Natural killer cell treated with Interleukin-12 subunit alpha and Interleukin-12 subunit beta and Interleukin-15 and Interleukin-18, amount 100 ng/mL, for 72 hours (primary cell): ENCODE measurements around the gene AGBL2. TPM values are rescaled to one million over a fixed set of nuclear protein-coding genes. Genes with fewer than 3 reads are reported as not detected.
"Not testable (repeated sequence)": the region's sequence is repeated elsewhere in the genome, so short reads cannot be mapped to it uniquely, and the experiment has no call there.

Experiments
- ATAC-seq, 2 donors: fragments of 150-1000 bp; cut with Tn5 transposase in 1 of 2; sonication (Bioruptor Pico), chemical (Tn5 transposase) in 1 of 2; 2 replicates each; pipeline ENCODE4 v1.10.0; 2021
- DNase-seq: peaks from one replicate; pipeline ENCODE4 v3.0.0; 2022; ENCODE audit warnings: low spot score
- H3K27ac Mint-ChIP-seq, 2 donors: 1 replicate in 1 of 2; 2 replicates in 1 of 2; pipeline ENCODE4 v1.8.0; 2022; ENCODE audit warnings: mixed read lengths in 2 of 2, mild to moderate bottlenecking in 1 of 2, moderate library complexity in 1 of 2
- H3K27me3 Mint-ChIP-seq, 2 donors: 1 replicate in 1 of 2; 2 replicates in 1 of 2; pipeline ENCODE4 v1.8.0; 2022; ENCODE audit warnings: mixed read lengths in 2 of 2
- H3K36me3 Mint-ChIP-seq: one replicate; pipeline ENCODE4 v1.8.0; 2022; ENCODE audit warnings: mixed read lengths
- H3K4me1 Mint-ChIP-seq, 2 donors: 1 replicate in 1 of 2; 2 replicates in 1 of 2; pipeline ENCODE4 v1.8.0; 2022; ENCODE audit warnings: low read depth in 2 of 2, mixed read lengths in 2 of 2, mild to moderate bottlenecking in 1 of 2
- H3K4me3 Mint-ChIP-seq: one replicate; pipeline ENCODE4 v1.8.0; 2022; ENCODE audit warnings: mixed read lengths
- H3K9me3 Mint-ChIP-seq: 2 replicates; pipeline ENCODE4 v1.8.0; 2022; ENCODE audit warnings: mixed read lengths
- total RNA-seq, 2 donors: library from RNA; stranded (reverse); gene quantifications; one replicate each; pipeline ENCODE4 v1.2.3, GENCODE V29; 2022

The AGBL2 gene
- total RNA-seq, 2 donors from 2014 or later = 2.4 to 2.7 TPM

GRCh38 chr11:47723041-47723440, 7.9 kb upstream of the AGBL2 start:
- H3K36me3 Mint-ChIP-seq = peaks cover 16% of the 10 kb centered on the region
- H3K9me3 Mint-ChIP-seq = no peaks in the 10 kb centered on the region
- H3K27ac Mint-ChIP-seq = no peak overlapping the region
- ATAC-seq = no peak
- no peak overlapping the region for H3K4me3 Mint-ChIP-seq
- no peaks in the 10 kb centered on the region for H3K27me3 Mint-ChIP-seq
- H3K4me1 Mint-ChIP-seq = peaks cover 5 to 10% of the 10 kb centered on the region in 2 donors
- no peak for DNase-seq

GRCh38 chr11:47720651-47721050, 5.5 kb upstream of the AGBL2 start:
- peaks cover 22% of the 10 kb centered on the region for H3K36me3 Mint-ChIP-seq
- H3K27me3 Mint-ChIP-seq = no peaks in the 10 kb centered on the region
- H3K27ac Mint-ChIP-seq = no peak overlapping the region
- DNase-seq (no peak), ATAC-seq (no peak)
- H3K9me3 Mint-ChIP-seq = no peaks in the 10 kb centered on the region
- peaks cover 5 to 11% of the 10 kb centered on the region in 2 donors for H3K4me1 Mint-ChIP-seq
- no peak overlapping the region for H3K4me3 Mint-ChIP-seq

- Mint-ChIP-seq H3K27me3 (no peaks in the 10 kb centered on the region), H3K4me3 (no peak overlapping the region), H3K36me3 (peaks cover 12% of the 10 kb centered on the region), H3K27ac (peak overlapping the region in 1 of 2 donors; percentile 55), H3K9me3 (no peaks in the 10 kb centered on the region), H3K4me1 (peaks cover 14 to 17% of the 10 kb centered on the region in 2 donors)
- DNase-seq (no peak), ATAC-seq (no peak)
These were observed 1.5 kb upstream of the AGBL2 start for GRCh38 chr11:47716692-47717091.

DNA sequence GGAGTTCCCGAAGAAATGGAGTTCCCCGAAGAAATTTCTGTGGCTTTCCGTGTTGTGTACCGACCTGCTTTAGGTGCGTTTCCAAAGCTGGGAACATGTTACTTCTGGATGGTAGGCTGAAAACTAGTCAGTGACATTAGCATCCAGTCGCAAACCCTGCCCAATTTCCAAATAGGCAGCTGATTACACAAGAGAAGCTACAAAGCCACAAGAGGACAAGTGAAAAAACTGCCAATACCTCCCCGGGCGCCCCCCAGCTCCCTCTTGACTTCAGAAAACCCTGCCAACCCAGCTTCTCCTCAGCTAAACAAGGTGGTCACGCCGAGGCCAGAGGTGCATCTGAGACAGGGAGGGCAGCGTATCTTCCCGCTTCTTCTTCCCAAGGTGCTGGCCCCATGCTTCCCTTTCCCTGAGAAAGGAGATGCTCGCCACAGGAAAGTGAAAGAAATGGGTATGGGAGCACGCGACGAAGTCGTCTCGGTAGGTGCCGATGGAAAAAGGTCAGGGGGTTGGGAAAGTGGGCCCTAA, 551 bp downstream of the AGBL2 start:
- Mint-ChIP-seq H3K27me3 (no peaks in the 10 kb centered on the region), H3K4me1 (peaks cover 14 to 17% of the 10 kb centered on the region in 2 donors), H3K36me3 (peaks cover 7% of the 10 kb centered on the region), H3K4me3 (peak overlapping the region; percentile 92), H3K27ac (peak overlapping the region; percentile 93 to 96), H3K9me3 (no peaks in the 10 kb centered on the region)
- ATAC-seq (no peak), DNase-seq (no peak)

DNA sequence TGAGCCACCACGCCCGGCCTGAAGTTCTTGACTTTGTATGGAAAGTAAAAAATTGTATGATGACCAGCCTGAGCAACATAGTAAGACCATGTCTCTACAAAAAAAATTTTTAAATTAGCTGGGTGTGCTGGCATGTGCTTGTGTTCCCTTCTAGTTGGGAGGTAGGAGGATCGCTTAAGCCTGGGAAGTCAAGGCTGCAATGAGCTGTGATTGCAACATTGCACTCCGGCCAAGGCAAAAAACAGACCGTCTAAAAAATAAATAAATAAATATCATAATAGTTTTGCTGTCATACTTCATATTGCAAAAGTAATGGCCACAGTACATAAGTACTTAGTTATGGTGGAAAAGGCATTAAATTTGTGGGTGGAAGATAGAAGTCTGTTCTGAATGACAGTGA, 3.4 kb downstream of the AGBL2 start:
- H3K27me3 Mint-ChIP-seq = no peaks in the 10 kb centered on the region
- DNase-seq = no peak

DNA sequence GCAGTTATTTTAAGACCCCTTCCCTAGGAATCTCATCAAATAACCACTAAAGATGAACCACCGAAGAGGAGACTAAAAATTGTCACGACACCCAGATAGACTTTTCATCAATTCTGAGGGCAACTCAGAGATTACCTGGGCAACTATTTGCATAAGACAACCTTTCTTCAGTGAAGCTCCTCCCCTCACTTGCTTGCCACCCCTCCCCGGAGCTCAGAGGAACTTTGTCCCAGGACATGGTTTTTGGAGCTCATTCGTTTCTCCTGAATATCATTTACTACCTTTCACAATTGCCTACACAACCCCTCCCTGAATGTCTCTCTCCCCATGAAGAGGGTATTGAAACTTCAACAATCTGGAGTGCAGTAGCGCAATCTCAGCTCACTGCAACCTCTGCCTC, 3.9 kb downstream of the AGBL2 start:
- no peak for ATAC-seq
- Mint-ChIP-seq H3K4me3 (no peak overlapping the region), H3K9me3 (no peaks in the 10 kb centered on the region), H3K4me1 (peaks cover 14 to 17% of the 10 kb centered on the region in 2 donors), H3K27me3 (no peaks in the 10 kb centered on the region), H3K36me3 (no peaks in the 10 kb centered on the region), H3K27ac (no peak overlapping the region)
- no peak for DNase-seq

More for the DNA sequence above, 3.4 kb downstream of the AGBL2 start:
- Mint-ChIP-seq H3K36me3 (no peaks in the 10 kb centered on the region), H3K4me1 (peaks cover 14 to 17% of the 10 kb centered on the region in 2 donors), H3K27ac (no peak overlapping the region), H3K9me3 (no peaks in the 10 kb centered on the region), H3K4me3 (no peak overlapping the region)
- ATAC-seq = no peak

- not testable (repeated sequence) for H3K9me3 Mint-ChIP-seq, H3K27ac Mint-ChIP-seq, H3K36me3 Mint-ChIP-seq, H3K4me3 Mint-ChIP-seq, DNase-seq, H3K27me3 Mint-ChIP-seq, H3K4me1 Mint-ChIP-seq, ATAC-seq
These were observed 7.8 kb downstream of the AGBL2 start for GRCh38 chr11:47707275-47707786.

GRCh38 chr11:47705721-47706120, 9.4 kb downstream of the AGBL2 start:
- no peak for ATAC-seq
- no peaks in the 10 kb centered on the region for H3K9me3 Mint-ChIP-seq
- no peaks in the 10 kb centered on the region for H3K27me3 Mint-ChIP-seq
- H3K4me1 Mint-ChIP-seq = no peaks in the 10 kb centered on the region
- H3K4me3 Mint-ChIP-seq = no peak overlapping the region
- no peak overlapping the region for H3K27ac Mint-ChIP-seq
- DNase-seq = no peak
- H3K36me3 Mint-ChIP-seq = no peaks in the 10 kb centered on the region

DNA sequence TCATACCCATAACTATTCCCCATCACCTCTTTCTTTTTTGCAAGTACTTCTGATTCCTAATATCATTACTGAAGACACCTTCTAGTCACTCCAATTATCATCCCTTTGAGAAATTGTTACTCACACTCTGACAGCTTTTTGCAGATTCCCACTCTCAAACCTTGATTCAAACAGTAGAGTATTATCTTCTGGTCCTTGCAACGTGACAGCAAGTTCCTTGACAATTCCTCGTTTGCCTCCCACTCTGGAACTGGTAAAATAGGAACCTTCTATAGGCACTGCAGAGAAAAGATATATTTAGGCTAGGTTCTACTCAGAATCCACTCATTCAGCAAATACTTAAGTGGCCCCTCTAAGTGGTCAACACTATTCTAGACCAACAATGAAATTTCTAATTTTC, 23.2 kb downstream of the AGBL2 start:
- Mint-ChIP-seq H3K27me3 (no peaks in the 10 kb centered on the region), H3K27ac (no peak overlapping the region), H3K9me3 (no peaks in the 10 kb centered on the region), H3K4me1 (no peaks in the 10 kb centered on the region), H3K4me3 (no peak overlapping the region), H3K36me3 (no peaks in the 10 kb centered on the region)
- DNase-seq (no peak), ATAC-seq (no peak)

- no peaks in the 10 kb centered on the region for H3K27me3 Mint-ChIP-seq
- DNase-seq = no peak
- no peak overlapping the region for H3K27ac Mint-ChIP-seq
- H3K9me3 Mint-ChIP-seq = no peaks in the 10 kb centered on the region
- H3K36me3 Mint-ChIP-seq = no peaks in the 10 kb centered on the region
- H3K4me1 Mint-ChIP-seq = no peaks in the 10 kb centered on the region
- ATAC-seq = no peak
- H3K4me3 Mint-ChIP-seq = no peak overlapping the region
These were observed 25.7 kb downstream of the AGBL2 start for GRCh38 chr11:47689480-47689879.

DNA sequence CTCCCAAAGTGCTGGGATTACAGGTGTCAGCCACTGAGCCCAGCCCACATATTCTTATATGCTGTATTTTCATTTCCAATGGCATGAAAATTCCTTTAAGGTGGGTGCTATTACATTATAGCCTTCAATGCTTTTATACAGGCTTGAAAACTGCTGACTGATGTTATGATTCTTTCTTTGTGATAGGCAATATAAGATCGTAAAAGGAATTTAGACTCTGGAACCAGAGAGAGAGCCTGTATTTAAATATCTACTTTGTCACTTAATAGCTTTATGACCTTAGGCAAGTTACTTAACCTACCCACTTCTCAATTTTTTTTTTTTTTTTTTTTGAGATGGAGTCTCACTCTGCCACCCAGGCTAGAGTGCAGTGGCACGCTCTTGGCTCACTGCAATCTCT, 26.2 kb downstream of the AGBL2 start:
- Mint-ChIP-seq H3K27me3 (no peaks in the 10 kb centered on the region), H3K36me3 (no peaks in the 10 kb centered on the region), H3K27ac (no peak overlapping the region), H3K4me1 (no peaks in the 10 kb centered on the region), H3K4me3 (no peak overlapping the region), H3K9me3 (no peaks in the 10 kb centered on the region)
- DNase-seq (no peak), ATAC-seq (no peak)

- ATAC-seq (no peak), DNase-seq (no peak)
- Mint-ChIP-seq H3K4me1 (no peaks in the 10 kb centered on the region), H3K4me3 (no peak overlapping the region), H3K27ac (no peak overlapping the region), H3K27me3 (no peaks in the 10 kb centered on the region), H3K36me3 (no peaks in the 10 kb centered on the region), H3K9me3 (no peaks in the 10 kb centered on the region)
These were observed 27.1 kb downstream of the AGBL2 start for GRCh38 chr11:47688111-47688510.

DNA sequence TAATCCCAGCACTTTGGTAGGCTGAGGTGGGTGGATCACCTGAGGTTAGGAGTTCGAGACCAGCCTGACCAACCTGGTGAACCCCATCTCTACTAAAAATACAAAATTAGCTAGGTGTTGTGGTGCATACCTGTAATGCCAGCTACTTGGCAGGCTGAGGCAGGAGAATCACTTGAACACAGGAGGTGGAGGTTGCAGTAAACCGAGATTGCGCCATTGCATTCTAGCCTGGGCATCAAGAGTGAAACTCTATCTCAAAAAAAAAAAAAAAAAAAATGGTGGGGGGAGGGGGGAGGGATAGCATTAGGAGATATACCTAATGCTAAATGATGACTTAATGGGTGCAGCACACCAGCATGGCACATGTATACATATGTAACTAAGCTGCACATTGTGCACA, 28.5 kb downstream of the AGBL2 start:
- H3K27me3 Mint-ChIP-seq, DNase-seq, H3K36me3 Mint-ChIP-seq, H3K9me3 Mint-ChIP-seq, H3K4me3 Mint-ChIP-seq, H3K4me1 Mint-ChIP-seq, H3K27ac Mint-ChIP-seq, ATAC-seq: not testable (repeated sequence)

GRCh38 chr11:47686151-47686550, 29.0 kb downstream of the AGBL2 start:
- peaks cover 0 to 4% of the 10 kb centered on the region in 2 donors for H3K27me3 Mint-ChIP-seq
- ATAC-seq (no peak), DNase-seq (no peak)
- no peaks in the 10 kb centered on the region for H3K36me3 Mint-ChIP-seq
- H3K9me3 Mint-ChIP-seq = no peaks in the 10 kb centered on the region
- no peaks in the 10 kb centered on the region for H3K4me1 Mint-ChIP-seq
- H3K4me3 Mint-ChIP-seq = no peak overlapping the region
- no peak overlapping the region for H3K27ac Mint-ChIP-seq

- Mint-ChIP-seq H3K9me3 (no peaks in the 10 kb centered on the region), H3K27me3 (no peaks in the 10 kb centered on the region), H3K4me3 (no peak overlapping the region), H3K27ac (no peak overlapping the region), H3K36me3 (no peaks in the 10 kb centered on the region), H3K4me1 (no peaks in the 10 kb centered on the region)
- ATAC-seq (no peak), DNase-seq (no peak)
These were observed 39.3 kb downstream of the AGBL2 start for GRCh38 chr11:47675851-47676250.
